ENCODE data around the gene HAUS6.
"Not testable (repeated sequence)": the region's sequence is repeated elsewhere in the genome, so short reads cannot be mapped to it uniquely, and the experiment has no call there.

Gene HAUS6

GRCh38 chr9:19048966-19049916 lies 53.5 kb downstream of the HAUS6 start, which contains the start of gene RRAGA:
Gene RRAGA, plus strand, starts transcription at chr9:19049427. Its CDS starts 233 bp downstream, at chr9:19049660.
- DNase-seq (ENCODE audit: low read depth in 2 of 2, low spot score in 1 of 2) = peak; percentile 83 to 88

GRCh38 chr9:19036611-19037010 lies 66.1 kb downstream of the HAUS6 start:
- DNase-seq (ENCODE audit: low read depth in 2 of 2, low spot score in 1 of 2) = no peak

- no peak for DNase-seq (ENCODE audit: low read depth in 2 of 2, low spot score in 1 of 2)
These were observed 69.7 kb downstream of the HAUS6 start, which contains the start of gene SAXO1 for GRCh38 chr9:19033015-19033414. Gene SAXO1, minus strand, starts transcription at chr9:19033209. Its CDS starts 301 bp downstream, at chr9:19032908.

- no peak for DNase-seq (ENCODE audit: low read depth in 2 of 2, low spot score in 1 of 2)
These were observed 70.3 kb downstream of the HAUS6 start for GRCh38 chr9:19032406-19032805.

GRCh38 chr9:19030899-19031298 lies 71.8 kb downstream of the HAUS6 start:
- DNase-seq (ENCODE audit: low read depth in 2 of 2, low spot score in 1 of 2) = no peak

GRCh38 chr9:19028835-19029451 lies 73.8 kb downstream of the HAUS6 start:
- no peak for DNase-seq (ENCODE audit: low read depth in 2 of 2, low spot score in 1 of 2)

GRCh38 chr9:19027825-19028224 lies 74.9 kb downstream of the HAUS6 start:
- DNase-seq (ENCODE audit: low read depth in 2 of 2, low spot score in 1 of 2) = no peak

DNA sequence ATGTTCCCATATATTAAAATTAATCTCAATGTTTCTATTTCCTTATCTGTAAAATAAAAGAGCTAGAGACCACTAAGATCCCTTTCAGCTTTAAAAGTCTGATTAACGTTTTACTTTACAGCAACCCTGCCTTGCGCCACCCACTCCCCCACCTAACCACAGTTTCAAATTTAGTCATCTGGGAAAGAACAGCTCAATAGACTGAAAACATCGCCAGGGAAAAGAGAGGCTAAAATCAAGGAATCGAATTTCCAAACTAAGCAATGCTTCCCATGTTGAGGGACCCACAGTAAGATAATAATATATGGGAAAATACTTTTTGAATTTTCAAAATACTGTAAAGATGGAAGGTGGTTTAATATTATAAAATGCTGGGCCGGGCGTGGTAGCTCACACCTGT lies 76.3 kb downstream of the HAUS6 start:
- DNase-seq (ENCODE audit: low read depth in 2 of 2, low spot score in 1 of 2) = no peak

DNA sequence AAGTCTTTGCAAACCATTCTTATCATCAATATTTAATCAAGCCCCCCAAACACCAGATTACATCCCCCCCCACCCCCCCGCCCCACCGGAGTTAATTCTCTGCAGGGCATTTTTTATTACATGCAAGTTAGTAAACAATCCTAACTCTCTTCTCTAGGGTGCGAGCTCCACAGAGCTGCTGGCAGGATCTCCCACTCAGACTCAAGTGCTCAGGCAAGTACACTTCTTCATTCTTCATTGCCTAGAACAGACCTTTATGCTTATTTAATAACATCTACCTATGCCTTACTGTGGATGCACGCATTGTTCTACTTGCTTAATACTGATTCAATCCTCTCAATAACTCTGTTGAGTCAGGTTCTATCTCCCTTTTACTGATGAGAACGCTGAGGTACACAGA lies 79.6 kb downstream of the HAUS6 start:
- DNase-seq (ENCODE audit: low read depth in 2 of 2, low spot score in 1 of 2) = no peak

GRCh38 chr9:19022206-19022605 lies 80.5 kb downstream of the HAUS6 start:
- no peak for DNase-seq (ENCODE audit: low read depth in 2 of 2, low spot score in 1 of 2)

DNA sequence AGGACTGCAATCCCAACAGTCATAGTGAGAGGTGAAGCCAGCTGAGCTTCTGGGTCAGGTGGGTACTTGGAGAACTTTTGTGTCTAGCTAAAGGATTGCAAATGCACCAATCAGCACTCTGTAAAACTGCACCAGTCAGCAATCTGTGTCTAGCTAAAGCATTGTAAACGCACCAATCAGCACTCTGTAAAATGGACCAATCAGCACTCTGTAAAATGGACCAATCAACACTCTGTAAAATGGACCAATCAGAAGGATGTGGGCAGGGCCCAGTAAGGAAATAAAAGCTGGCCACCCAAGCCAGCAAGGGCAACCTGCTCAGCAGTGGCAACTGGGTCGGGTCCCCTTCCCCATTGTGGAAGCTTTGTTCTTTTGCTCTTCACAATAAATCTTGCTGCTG lies 81.1 kb downstream of the HAUS6 start:
- not testable (repeated sequence) for DNase-seq (ENCODE audit: low read depth in 2 of 2, low spot score in 1 of 2)

GRCh38 chr9:19020886-19021455 lies 81.7 kb downstream of the HAUS6 start:
- DNase-seq (ENCODE audit: low read depth in 2 of 2, low spot score in 1 of 2) = no peak

- no peak for DNase-seq (ENCODE audit: low read depth in 2 of 2, low spot score in 1 of 2)
These were observed 84.5 kb downstream of the HAUS6 start for GRCh38 chr9:19018201-19018600.

DNA sequence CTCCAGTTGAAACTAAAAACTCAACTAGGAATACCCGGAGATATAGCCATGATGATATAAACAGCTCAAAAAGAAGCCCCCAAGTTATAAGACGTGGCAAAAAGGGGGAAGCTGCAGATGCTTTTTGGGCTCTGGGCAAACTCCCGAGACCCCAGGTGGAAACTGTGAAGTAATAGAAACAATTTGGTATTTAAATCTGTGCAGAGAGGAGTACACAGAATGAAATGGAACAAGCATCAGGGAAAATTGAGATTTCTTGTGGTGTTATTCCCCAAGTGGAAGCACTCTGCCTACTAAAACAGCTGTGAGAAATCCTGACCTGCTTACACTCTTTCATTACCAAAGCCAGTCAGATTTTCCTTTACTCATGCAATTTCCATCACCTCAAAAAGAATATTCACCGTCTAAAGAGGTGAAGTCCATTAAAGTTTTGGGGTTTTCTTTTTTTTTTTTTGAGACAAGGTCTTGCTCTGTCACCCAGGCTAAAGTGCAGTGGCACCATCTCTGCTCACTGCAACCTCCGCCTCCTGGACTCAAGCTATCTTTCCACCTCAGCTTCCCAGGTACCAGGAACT lies 93.2 kb downstream of the HAUS6 start:
- no peak for DNase-seq (ENCODE audit: low read depth in 2 of 2, low spot score in 1 of 2)
